Stomach (tissue), 9 donors: ENCODE data around the gene HLA-G. TPM values are rescaled to one million over a fixed set of nuclear protein-coding genes. Genes with fewer than 3 reads are reported as not detected.

Source experiments
- DNase-seq, 2 donors: peaks; one replicate each; pipeline versions ENCODE4 v3.0.0 to v3.0.0-alpha.2; 2013 to 2019
- H3K27ac ChIP-seq, 5 donors: fragments of 200-600 bp in 4 of 5; sonication (generic) in 4 of 5; one replicate each; pipeline ENCODE4 v1.5.1; 2013 to 2019; ENCODE audit warnings: mild to moderate bottlenecking in 1 of 5, moderate library complexity in 1 of 5
- H3K27me3 ChIP-seq, 3 donors: fragments of 200-600 bp; sonication (generic); one replicate each; pipeline ENCODE4 v1.5.1; 2017 to 2019; ENCODE audit warnings: mixed run types in 1 of 3
- H3K36me3 ChIP-seq, 4 donors: fragments of 200-600 bp; sonication (generic); 1 replicate in 3 of 4; 2 replicates in 1 of 4; pipeline ENCODE4 v1.5.1; 2016 to 2019
- H3K4me1 ChIP-seq, 4 donors: fragments of 200-600 bp; sonication (generic); one replicate each; pipeline ENCODE4 v1.5.1; 2016 to 2019
- H3K4me3 ChIP-seq, 4 donors: fragments of 200-600 bp; sonication (generic) in 3 of 4; one replicate each; pipeline ENCODE4 v1.5.1; 2016 to 2019; ENCODE audit warnings: mild to moderate bottlenecking in 1 of 4
- H3K9me3 ChIP-seq, 4 donors: fragments of 200-600 bp; sonication (generic); one replicate each; pipeline ENCODE4 v1.5.1; 2016 to 2019
- CTCF ChIP-seq, 7 experiments: fragments of 450-650 bp in 4 of 7; fragments of 200-600 bp in 3 of 7; sonication (generic) in 3 of 7; IDR thresholded peaks; one replicate each; pipeline ENCODE4 v1.5.1; 2016 to 2019; ENCODE audit warnings: antibody characterized with exemption in 7 of 7, control low read depth in 2 of 7, mild to moderate bottlenecking in 1 of 7
- EP300 ChIP-seq: sonication (generic); formaldehyde crosslinking; IDR thresholded peaks from one replicate; pipeline ENCODE4 v1.6.1; 2017; ENCODE audit warnings: antibody characterized with exemption
- POLR2A ChIP-seq, 4 donors: fragments of 450-650 bp; IDR thresholded peaks; one replicate each; pipeline ENCODE4 v1.6.1; 2016; ENCODE audit warnings: antibody characterized with exemption in 4 of 4, control low read depth in 2 of 4, mild to moderate bottlenecking in 1 of 4, moderate library complexity in 1 of 4
- POLR2AphosphoS5 ChIP-seq, 3 donors: sonication (generic); formaldehyde crosslinking; IDR thresholded peaks; one replicate each; pipeline ENCODE4 v1.6.1; 2016; ENCODE audit warnings: antibody characterized with exemption in 3 of 3
- WGBS, 5 donors: extraction: QIAGEN DNeasy Blood & Tissue Kit in 3 of 5; methylation state at CpG; one replicate each; pipeline versions ENCODE4 v1.1.5 to v1.1.7; 2013 to 2018; 5-methylcytosine and 5-hydroxymethylcytosine counted together
- intact Hi-C: fragments of 100-400 bp; cut with DNase I; formaldehyde crosslinking; loops from one replicate; pipeline ENCODE4 v1.15.1; 2023; ENCODE audit warnings: low total_unique reads
- polyA plus RNA-seq, 3 donors: library from polyadenylated mRNA; stranded (reverse); fragments of 200-250 nt; gene quantifications; one replicate each; pipeline ENCODE4 v1.2.3, GENCODE V29; 2013
- total RNA-seq, 5 donors: library from RNA; depleted of rRNA; stranded (reverse); fragments of >200 nt; gene quantifications; one replicate each; pipeline versions ENCODE4 v1.1.0 to v1.2.3, GENCODE V29; 2014 to 2016
- donor health status: healthy with polysubstance abuse.
- donor health status: Bipolar disorder and iron deficiency.
- donor health status: healthy.

Gene HLA-G
- total and polyA plus RNA-seq, 8 donors, result 0.10 to 3.6 TPM; not detected in 6

GRCh38 chr6:29853245-29853644 is 25.6 kb downstream of the HLA-G start:
- TF ChIP-seq EP300, result no peak
- TF ChIP-seq CTCF (IDR thresholded peaks at IDR 0.05), result no peak
- TF ChIP-seq POLR2AphosphoS5 (IDR thresholded peaks at IDR 0.05), result no peak
- TF ChIP-seq POLR2A (IDR thresholded peaks at IDR 0.05), result no peak
- intact Hi-C loops, result loop anchor here (5.0 kb wide), 1 partner anchor 164 kb away; no protein-coding TSS in a partner anchor
- H3K27me3 ChIP-seq, result peaks cover 0 to 42% (median 17%) of the 10 kb centered on the region in 3 donors
- H3K4me1 ChIP-seq, result peaks cover 4 to 6% (median 6%) of the 10 kb centered on the region in 4 donors
- no peak overlapping the region for H3K4me3 ChIP-seq
- H3K36me3 ChIP-seq, result no peaks in the 10 kb centered on the region
- no peak for DNase-seq
- H3K27ac ChIP-seq, result no peak overlapping the region
- 15 to 47% (median 46%) methylated on average over 2 of the region's 2 CpGs for WGBS, 5 donors
- no peaks in the 10 kb centered on the region for H3K9me3 ChIP-seq

GRCh38 chr6:29858006-29858405 is 30.4 kb downstream of the HLA-G start:
- Histone ChIP-seq H3K27ac (no peak overlapping the region), H3K4me1 (no peaks in the 10 kb centered on the region), H3K4me3 (no peak overlapping the region), H3K27me3 (peaks cover 0 to 22% (median 4%) of the 10 kb centered on the region in 3 donors), H3K9me3 (no peaks in the 10 kb centered on the region), H3K36me3 (no peaks in the 10 kb centered on the region)
- 50 to 91% (median 78%) methylated on average over 1 of the region's 1 CpG for WGBS, 5 donors
- no peak for DNase-seq
- intact Hi-C loops, result no loop called here
- TF ChIP-seq EP300 (no peak), POLR2A (IDR thresholded peaks at IDR 0.05) (no peak), POLR2AphosphoS5 (IDR thresholded peaks at IDR 0.05) (no peak), CTCF (IDR thresholded peaks at IDR 0.05) (no peak)

- Histone ChIP-seq H3K4me3 (no peak overlapping the region), H3K36me3 (no peaks in the 10 kb centered on the region), H3K4me1 (peaks cover 0 to 5% (median 2%) of the 10 kb centered on the region in 4 donors), H3K27me3 (peaks cover 4 to 43% (median 17%) of the 10 kb centered on the region in 3 donors), H3K9me3 (no peaks in the 10 kb centered on the region), H3K27ac (no peak overlapping the region)
- TF ChIP-seq POLR2AphosphoS5 (IDR thresholded peaks at IDR 0.05) (no peak), CTCF (IDR thresholded peaks at IDR 0.05) (no peak), POLR2A (IDR thresholded peaks at IDR 0.05) (no peak), EP300 (no peak)
- no peak for DNase-seq
- intact Hi-C loops, result no loop called here
- 69 to 76% (median 71%) methylated on average over 6 of the region's 6 CpGs for WGBS, 5 donors
Measured at GRCh38 chr6:29861521-29862255, 34.1 kb downstream of the HLA-G start.

GRCh38 chr6:29864037-29864810 is 36.6 kb downstream of the HLA-G start:
- 20 to 33% (median 21%) methylated on average over 7 to 24 of the region's 24 CpGs for WGBS, 5 donors
- TF ChIP-seq CTCF (IDR thresholded peaks at IDR 0.05), result no peak
- no peak for TF ChIP-seq EP300
- TF ChIP-seq POLR2A (IDR thresholded peaks at IDR 0.05), result no peak
- TF ChIP-seq POLR2AphosphoS5 (IDR thresholded peaks at IDR 0.05), result no peak
- peaks cover 4 to 51% (median 17%) of the 10 kb centered on the region in 3 donors for H3K27me3 ChIP-seq
- H3K36me3 ChIP-seq, result no peaks in the 10 kb centered on the region
- H3K4me1 ChIP-seq, result peaks cover 0 to 5% (median 2%) of the 10 kb centered on the region in 4 donors
- no peak overlapping the region for H3K27ac ChIP-seq
- DNase-seq, result no peak
- no peak overlapping the region for H3K4me3 ChIP-seq
- no peaks in the 10 kb centered on the region for H3K9me3 ChIP-seq
- intact Hi-C loops, result no loop called here
